Subcutaneous adipose tissue (tissue), 4 donors: ENCODE measurements around the gene SEMA7A. TPM values are rescaled to one million over a fixed set of nuclear protein-coding genes. Genes with fewer than 3 reads are reported as not detected.

Experiments
- CTCF ChIP-seq: fragments of 450-650 bp; IDR thresholded peaks from one replicate; pipeline ENCODE4 v1.5.1; 2016; ENCODE audit warnings: low read depth, mild to moderate bottlenecking, control low read depth, antibody characterized with exemption, moderate library complexity
- total RNA-seq, 4 donors: library from RNA; depleted of rRNA; stranded (reverse); fragments of >200 nt; gene quantifications; one replicate each; pipeline ENCODE4 v1.1.0, GENCODE V29; 2016

The SEMA7A gene
- total RNA-seq, 4 donors from 2014 or later: 0.38 to 2.4 (median 0.74) TPM

GRCh38 chr15:74431116-74431515 is 2.6 kb downstream of the SEMA7A start:
- no peak for TF ChIP-seq CTCF

- no peak for TF ChIP-seq CTCF
Observed at GRCh38 chr15:74430510-74430951, 3.2 kb downstream of the SEMA7A start.

GRCh38 chr15:74429781-74430400 is 3.9 kb downstream of the SEMA7A start:
- no peak for TF ChIP-seq CTCF

DNA sequence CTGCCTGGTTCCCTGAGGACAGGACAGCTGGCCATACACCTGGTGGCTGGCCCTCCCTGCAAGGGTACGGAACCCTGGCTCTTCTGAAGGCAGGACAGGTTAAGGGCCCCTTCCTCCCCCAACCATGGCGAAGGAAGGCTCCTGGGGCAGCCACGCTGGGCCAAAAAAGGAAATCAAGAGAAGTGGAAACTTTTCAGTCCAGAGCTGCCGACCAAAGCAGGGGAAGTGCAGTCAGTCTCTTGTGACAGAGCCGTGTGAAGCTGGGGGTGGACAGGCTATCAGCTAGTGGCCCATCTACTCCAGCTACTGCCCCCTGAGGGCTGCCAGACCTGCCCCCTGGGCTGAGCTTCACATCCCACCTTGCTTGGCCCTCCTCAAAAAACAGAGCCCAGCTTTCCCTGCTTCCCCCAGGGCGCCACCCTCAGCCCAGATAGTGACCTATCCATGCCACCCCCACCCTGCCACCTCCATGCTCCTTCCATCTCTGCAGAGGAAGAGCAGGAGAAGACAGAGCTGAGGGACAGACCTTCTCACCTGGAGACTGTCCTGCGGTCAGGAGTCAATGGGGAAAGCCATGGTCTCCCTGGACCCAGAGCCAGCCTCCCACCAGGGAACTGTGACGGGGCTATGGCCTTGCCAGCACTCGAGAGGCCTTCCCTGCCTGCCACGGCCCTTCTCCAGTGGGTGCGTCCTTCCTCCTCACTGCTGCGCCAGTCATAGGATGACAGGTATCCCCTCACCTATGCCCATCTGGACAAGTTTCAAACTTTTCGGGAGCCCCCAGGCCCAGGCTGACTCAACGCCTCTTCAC is 4.6 kb downstream of the SEMA7A start:
- TF ChIP-seq CTCF: no peak

DNA sequence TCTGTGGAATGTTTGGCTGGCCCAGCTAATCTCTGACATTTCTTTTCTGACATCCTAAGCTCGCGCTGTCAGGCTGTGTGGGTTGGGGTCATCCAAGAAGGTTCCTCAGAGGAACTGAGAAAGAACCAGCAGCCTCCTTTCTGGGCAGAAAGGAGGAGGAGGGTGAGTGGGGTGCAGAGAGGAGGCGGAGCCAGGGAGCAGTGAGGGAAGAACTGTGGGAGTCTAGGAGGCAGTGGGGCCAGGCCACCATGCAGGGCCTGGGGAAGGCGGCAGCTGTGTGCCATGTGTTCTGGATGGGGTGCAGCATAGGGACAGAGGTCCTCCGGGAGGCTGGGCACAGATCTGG is 5.3 kb downstream of the SEMA7A start:
- no peak for TF ChIP-seq CTCF

- no peak for TF ChIP-seq CTCF
Observed at GRCh38 chr15:74427607-74428441, 5.9 kb downstream of the SEMA7A start.
